GM10266 (cell line): ENCODE measurements around the gene WDR7.

Experiments used
- DNase-seq: peaks from one replicate; pipeline ENCODE4 v3.0.0; 2012; ENCODE audit errors: extremely low spot score
- CTCF ChIP-seq: IDR thresholded peaks from 2 replicates; pipeline ENCODE4 v1.5.1; 2012; ENCODE audit warnings: mild to moderate bottlenecking, low read depth; ENCODE audit not compliant: control insufficient read depth, insufficient read depth; ENCODE audit errors: missing control alignments

The WDR7 gene

DNA sequence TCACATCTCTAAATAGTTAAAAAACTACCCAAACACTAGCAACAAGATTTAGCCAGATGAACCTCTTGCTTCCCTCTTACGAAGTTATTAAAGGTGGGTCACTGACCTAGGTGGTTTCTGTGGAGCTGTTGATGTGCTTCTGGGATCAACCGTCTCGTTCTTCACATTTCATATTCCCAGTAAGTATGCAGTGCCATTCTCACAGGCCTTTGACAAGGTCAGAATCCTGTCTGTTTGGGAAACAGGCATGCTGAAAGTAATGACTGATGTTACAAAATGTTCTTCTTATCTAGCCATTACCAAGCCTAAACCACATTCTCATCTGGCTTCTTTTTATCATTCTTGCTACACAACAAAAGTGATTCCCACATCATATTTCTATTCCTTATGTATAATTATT, 70.3 kb downstream of the WDR7 start:
- TF ChIP-seq CTCF = no peak
- DNase-seq = no peak

DNA sequence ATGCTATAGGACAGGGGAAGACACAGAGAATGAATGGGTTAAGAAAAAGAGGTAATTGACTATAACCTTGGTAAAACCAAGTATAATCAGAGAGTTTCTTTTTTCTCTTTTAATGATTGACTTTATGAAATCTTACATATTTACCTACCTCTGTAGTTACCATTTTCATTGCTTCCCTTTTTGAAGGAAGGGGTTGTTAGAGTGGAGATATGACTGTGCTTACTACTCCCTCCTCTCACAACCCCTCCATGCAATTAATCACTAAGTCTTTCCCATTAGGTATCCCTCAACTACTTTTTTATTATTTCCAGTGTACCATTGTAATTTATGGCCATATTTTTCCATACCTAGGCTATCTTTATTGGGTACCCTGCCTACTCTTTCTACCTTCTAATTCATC, 71.4 kb downstream of the WDR7 start:
- no peak for DNase-seq
- no peak for TF ChIP-seq CTCF

DNA sequence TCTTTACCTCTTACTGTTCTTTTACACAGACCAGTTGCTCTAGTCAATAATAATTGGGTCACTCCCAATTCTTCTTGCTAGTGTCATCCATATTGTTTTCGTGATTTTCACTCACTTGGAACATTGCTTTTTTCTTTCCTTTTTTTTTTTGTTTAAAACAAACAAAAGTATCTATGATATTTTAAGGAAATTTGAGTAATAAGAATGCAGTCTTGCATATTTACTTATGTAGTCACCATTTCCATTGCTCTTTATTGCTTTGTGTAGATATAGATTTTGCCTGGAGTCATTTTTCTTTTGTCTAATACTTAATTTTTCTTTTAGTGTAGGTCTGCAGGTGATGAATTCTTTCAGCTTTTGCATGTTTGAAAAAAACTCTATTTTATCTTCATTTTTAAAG, 71.9 kb downstream of the WDR7 start:
- no peak for TF ChIP-seq CTCF
- no peak for DNase-seq

DNA sequence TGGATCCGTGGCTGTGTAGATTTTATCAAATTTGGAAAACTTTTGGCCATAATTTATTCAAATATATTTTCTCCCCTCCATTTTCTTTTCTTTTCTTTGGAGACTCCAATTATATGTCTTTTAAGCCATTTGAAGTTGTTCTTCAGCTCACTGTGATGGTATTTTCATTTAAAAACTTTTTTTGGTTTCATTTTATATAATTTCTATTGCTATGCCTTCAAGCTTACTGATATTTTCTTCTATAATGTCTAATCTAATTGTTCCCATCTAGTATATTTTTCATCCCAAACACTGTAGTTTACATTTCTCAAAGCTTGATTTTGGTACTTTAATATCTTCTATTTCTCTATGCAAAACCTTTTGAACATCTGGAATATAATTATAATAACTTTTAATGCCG, 72.5 kb downstream of the WDR7 start:
- DNase-seq = no peak
- TF ChIP-seq CTCF = no peak

DNA sequence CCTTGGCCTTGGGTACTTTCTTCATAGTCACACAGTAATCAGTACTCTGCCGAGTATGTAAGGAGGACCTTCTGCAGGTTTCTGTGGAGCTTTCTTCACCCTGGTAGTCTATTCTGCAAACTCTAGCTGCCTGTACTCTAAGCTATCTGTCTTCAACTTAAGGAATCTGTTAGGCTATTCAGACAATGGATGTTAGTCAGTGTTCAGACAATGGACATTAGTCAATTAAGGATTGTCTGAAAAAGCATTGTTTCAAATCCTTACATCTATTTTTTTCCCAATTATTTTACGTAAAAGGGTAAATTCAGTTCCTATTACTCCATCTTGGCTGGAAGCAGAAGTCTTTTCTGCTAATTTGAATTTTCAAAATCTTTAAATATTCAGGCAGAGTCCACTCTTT, 75.7 kb downstream of the WDR7 start:
- no peak for DNase-seq
- TF ChIP-seq CTCF = no peak

GRCh38 chr18:56727399-56727798, 76.2 kb downstream of the WDR7 start:
- TF ChIP-seq CTCF = no peak
- no peak for DNase-seq

DNA sequence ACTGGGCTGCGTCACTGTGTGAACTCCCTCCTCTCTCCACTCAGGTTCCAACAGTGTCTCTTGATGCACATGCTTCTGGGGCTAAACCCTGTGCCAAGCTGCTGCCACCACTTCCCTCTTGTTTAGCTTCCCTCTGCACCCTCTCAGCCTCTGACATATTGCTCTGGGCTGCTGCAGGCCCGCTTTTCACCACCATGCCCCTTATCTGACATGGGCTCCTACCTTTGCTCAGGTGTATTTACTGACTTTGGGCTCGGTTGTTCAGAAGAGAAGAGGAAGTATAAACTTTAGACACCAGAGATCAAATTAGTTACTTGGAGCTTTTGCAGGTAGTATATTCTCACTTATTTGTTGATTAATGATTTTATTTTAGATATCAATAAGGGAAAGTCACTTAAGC, 77.6 kb downstream of the WDR7 start:
- TF ChIP-seq CTCF = no peak
- no peak for DNase-seq

- TF ChIP-seq CTCF = no peak
- DNase-seq = no peak
Measured at GRCh38 chr18:56738184-56738583, 87.0 kb downstream of the WDR7 start.
